H9 (cell line): ENCODE results near the gene KBTBD8. TPM values are rescaled to one million over a fixed set of nuclear protein-coding genes. Genes with fewer than 3 reads are reported as not detected.

Experiments
- DNase-seq: peaks from one replicate; pipeline ENCODE4 v3.0.0-alpha.2; 2017
- H2AFZ ChIP-seq: one replicate; pipeline ENCODE4 v1.6.1; 2013; ENCODE audit warnings: mild to moderate bottlenecking, low read length, control low read depth, moderate library complexity
- H2AK5ac ChIP-seq: 2 replicates; pipeline ENCODE4 v1.6.1; 2013; ENCODE audit warnings: low read length, control low read depth, mixed read lengths; ENCODE audit not compliant: insufficient read length
- H2BK120ac ChIP-seq: one replicate; pipeline ENCODE4 v1.6.1; 2013; ENCODE audit warnings: low read depth, mild to moderate bottlenecking, low read length, control low read depth, inconsistent platforms; ENCODE audit not compliant: poor library complexity, severe bottlenecking
- H2BK12ac ChIP-seq: 2 replicates; pipeline ENCODE4 v1.6.1; 2013; ENCODE audit warnings: low read length, control low read depth, mixed read lengths, low read depth; ENCODE audit not compliant: insufficient read length
- H2BK15ac ChIP-seq: 2 replicates; pipeline ENCODE4 v1.6.1; 2013; ENCODE audit warnings: low read depth, low read length, control low read depth
- H2BK20ac ChIP-seq: one replicate; pipeline ENCODE4 v1.6.1; 2013; ENCODE audit warnings: low read depth, mild to moderate bottlenecking, low read length, control low read depth, inconsistent platforms; ENCODE audit not compliant: poor library complexity, severe bottlenecking
- H2BK5ac ChIP-seq: 2 replicates; pipeline ENCODE4 v1.6.1; 2013; ENCODE audit warnings: low read length, control low read depth, mixed read lengths; ENCODE audit not compliant: insufficient read length
- H3K14ac ChIP-seq: 2 replicates; pipeline ENCODE4 v1.6.1; 2013; ENCODE audit warnings: low read length, control low read depth; ENCODE audit not compliant: insufficient read depth
- H3K18ac ChIP-seq: 2 replicates; pipeline ENCODE4 v1.6.1; 2013; ENCODE audit warnings: low read depth, mild to moderate bottlenecking, mixed read lengths, low read length, control low read depth; ENCODE audit not compliant: insufficient read length
- H3K23ac ChIP-seq: 2 replicates; pipeline ENCODE4 v1.6.1; 2013; ENCODE audit warnings: low read length, control low read depth, mixed read lengths, low read depth; ENCODE audit not compliant: insufficient read length
- H3K23me2 ChIP-seq: 2 replicates; pipeline ENCODE4 v1.6.1; 2013; ENCODE audit warnings: low read depth, mild to moderate bottlenecking, mixed read lengths, low read length, control low read depth; ENCODE audit not compliant: insufficient read length, poor library complexity, severe bottlenecking
- H3K27ac ChIP-seq: 2 replicates; pipeline ENCODE4 v1.5.1; 2013; ENCODE audit warnings: low read length, control low read depth, mixed read lengths, low read depth; ENCODE audit not compliant: insufficient read length
- H3K27me3 ChIP-seq: 2 replicates; pipeline ENCODE4 v1.6.1; 2013; ENCODE audit warnings: low read length, control low read depth, inconsistent platforms; ENCODE audit not compliant: insufficient read depth
- H3K4ac ChIP-seq: 2 replicates; pipeline ENCODE4 v1.6.1; 2013; ENCODE audit warnings: low read depth, mild to moderate bottlenecking, control low read depth, inconsistent platforms, low read length, moderate library complexity
- H3K4me1 ChIP-seq: 2 replicates; pipeline ENCODE4 v1.6.1; 2013; ENCODE audit warnings: low read length, control low read depth, inconsistent platforms; ENCODE audit not compliant: insufficient read depth
- H3K4me2 ChIP-seq: 2 replicates; pipeline ENCODE4 v1.6.1; 2013; ENCODE audit warnings: low read length, control low read depth, mixed read lengths; ENCODE audit not compliant: insufficient read length, insufficient read depth
- H3K56ac ChIP-seq: 2 replicates; pipeline ENCODE4 v1.6.1; 2013; ENCODE audit warnings: low read depth, mild to moderate bottlenecking, mixed read lengths, low read length, control low read depth; ENCODE audit not compliant: insufficient read length
- H3K79me1 ChIP-seq: 2 replicates; pipeline ENCODE4 v1.6.1; 2013; ENCODE audit warnings: low read depth, mild to moderate bottlenecking, moderate library complexity, low read length, control low read depth, inconsistent platforms; ENCODE audit not compliant: insufficient read depth, poor library complexity, severe bottlenecking
- H3K79me2 ChIP-seq: 2 replicates; pipeline ENCODE4 v1.6.1; 2013; ENCODE audit warnings: low read length, control low read depth, inconsistent platforms; ENCODE audit not compliant: insufficient read depth
- H3K9ac ChIP-seq: 2 replicates; pipeline ENCODE4 v1.6.1; 2013; ENCODE audit warnings: low read length, control low read depth, mixed read lengths; ENCODE audit not compliant: insufficient read length; ENCODE audit errors: extremely low read depth
- H3K9me3 ChIP-seq: one replicate; pipeline ENCODE4 v1.6.1; 2013; ENCODE audit warnings: low read depth, low read length, inconsistent platforms; ENCODE audit not compliant: control insufficient read depth
- H3T11ph ChIP-seq: one replicate; pipeline ENCODE4 v1.6.1; 2013; ENCODE audit warnings: mild to moderate bottlenecking, low read length, control low read depth, inconsistent platforms
- H4K20me1 ChIP-seq: one replicate; pipeline ENCODE4 v1.6.1; 2013; ENCODE audit not compliant: control insufficient read depth, insufficient read length, insufficient read depth
- H4K5ac ChIP-seq: 2 replicates; pipeline ENCODE4 v1.6.1; 2013; ENCODE audit warnings: low read depth, mild to moderate bottlenecking, mixed read lengths, low read length, control low read depth; ENCODE audit not compliant: insufficient read length
- H4K8ac ChIP-seq: replicated peaks from 2 replicates; pipeline ENCODE4 v1.6.1; 2013; ENCODE audit warnings: low read length, control low read depth, mixed read lengths, low read depth; ENCODE audit not compliant: insufficient read length
- H4K91ac ChIP-seq: 2 replicates; pipeline ENCODE4 v1.6.1; 2013; ENCODE audit warnings: low read depth, mild to moderate bottlenecking, moderate library complexity, mixed read lengths, low read length, control low read depth; ENCODE audit not compliant: insufficient read length
- H3K27ac Mint-ChIP-seq, 3 experiments: 2 replicates in 2 of 3; 3 replicates in 1 of 3; pipeline ENCODE4 v1.8.0; 2020 to 2021; ENCODE audit warnings: mixed read lengths in 3 of 3, mild to moderate bottlenecking in 1 of 3, moderate library complexity in 1 of 3
- H3K27me3 Mint-ChIP-seq: 2 replicates; pipeline ENCODE4 v1.8.0; 2021; ENCODE audit warnings: low read depth, mild to moderate bottlenecking, moderate library complexity, mixed read lengths
- H3K36me3 Mint-ChIP-seq, 3 experiments: 2 replicates in 2 of 3; 3 replicates in 1 of 3; pipeline ENCODE4 v1.8.0; 2020 to 2021; ENCODE audit warnings: low read depth in 3 of 3, mixed read lengths in 3 of 3; ENCODE audit not compliant: insufficient read depth in 1 of 3
- H3K4me1 Mint-ChIP-seq, 2 experiments: 2 replicates each; pipeline ENCODE4 v1.8.0; 2020; ENCODE audit warnings: mixed read lengths in 2 of 2
- H3K4me3 Mint-ChIP-seq, 2 experiments: 2 replicates in 1 of 2; 3 replicates in 1 of 2; pipeline ENCODE4 v1.8.0; 2020 to 2021; ENCODE audit warnings: mild to moderate bottlenecking in 2 of 2, mixed read lengths in 2 of 2, moderate library complexity in 1 of 2
- H3K9me3 Mint-ChIP-seq, 2 experiments: 2 replicates in 1 of 2; 3 replicates in 1 of 2; pipeline ENCODE4 v1.8.0; 2020; ENCODE audit warnings: mild to moderate bottlenecking in 2 of 2, mixed read lengths in 2 of 2, moderate library complexity in 1 of 2
- CTCF ChIP-seq: fragments of 200-600 bp; sonication (generic); conservative IDR thresholded peaks from 3 replicates; pipeline ENCODE4 v1.8.0; 2021; ENCODE audit warnings: antibody characterized with exemption, mild to moderate bottlenecking
- WGBS: extraction: QIAGEN DNeasy Blood & Tissue Kit; methylation state at CpG from one replicate; pipeline ENCODE4 v1.1.7; 2013; ENCODE audit warnings: missing lambda C conversion rate, low lambda C conversion rate, mixed read lengths; ENCODE audit not compliant: insufficient read length; ENCODE audit errors: extremely low coverage; 5-methylcytosine and 5-hydroxymethylcytosine counted together
- total RNA-seq: library from RNA; stranded (reverse); gene quantifications from 2 replicates; pipeline ENCODE4 v1.2.1, GENCODE V29; 2021

Gene KBTBD8
- total RNA-seq, 1 experiment from 2014 or later: 16.7 TPM

- no peaks in the 10 kb centered on the region for H3K27me3 Mint-ChIP-seq
Measured at GRCh38 chr3:66989241-66989640, 8.9 kb upstream of the KBTBD8 start.

More at GRCh38 chr3:66989241-66989640, 8.9 kb upstream of the KBTBD8 start:
- H2BK15ac ChIP-seq: no peak overlapping the region
- Mint-ChIP-seq H3K4me1 (peaks cover 19 to 22% of the 10 kb centered on the region in 2 experiments), H3K9me3 (peaks cover 0 to 2% of the 10 kb centered on the region in 2 experiments; a peak in 2 of 5 replicates), H3K36me3 (no peaks in the 10 kb centered on the region; a peak in 3 of 7 replicates), H3K4me3 (peak overlapping the region; percentile 19 to 60; a peak in 4 of 5 replicates), H3K27ac (peak overlapping the region; percentile 55 to 97 (median 96))
- H3K4me2 ChIP-seq: peak overlapping the region; percentile 67
- H3K9me3 ChIP-seq: no peaks in the 10 kb centered on the region
- H2BK120ac ChIP-seq: no peak overlapping the region
- H3T11ph ChIP-seq: no peak overlapping the region
- DNase-seq: peak; percentile 33
- H2BK20ac ChIP-seq: no peak overlapping the region
- TF ChIP-seq CTCF: no peak
- no peaks in the 10 kb centered on the region for H3K79me2 ChIP-seq
- no peak overlapping the region for H2AFZ ChIP-seq
- H4K8ac ChIP-seq: no peak overlapping the region
- H2AK5ac ChIP-seq: no peak overlapping the region
- peak overlapping the region; percentile 41 for H4K5ac ChIP-seq
- no peak overlapping the region; the same call in 1 of the 2 replicates for H3K4ac ChIP-seq
- peaks cover 5% of the 10 kb centered on the region; the same call in 1 of the 2 replicates for H3K4me1 ChIP-seq
- H3K9ac ChIP-seq: no peak overlapping the region
- peak overlapping the region; percentile 99 for H3K27ac ChIP-seq
- H3K23ac ChIP-seq: no peak overlapping the region
- H2BK5ac ChIP-seq: peak overlapping the region; percentile 65
- H2BK12ac ChIP-seq: no peak overlapping the region
- H4K91ac ChIP-seq: no peak overlapping the region
- WGBS: no CpG with 5 or more reads among the region's 6 CpGs
- no peak overlapping the region for H3K56ac ChIP-seq
- peak overlapping the region; percentile 32 for H3K18ac ChIP-seq
- no peaks in the 10 kb centered on the region for H3K79me1 ChIP-seq
- H3K23me2 ChIP-seq: no peaks in the 10 kb centered on the region
- H4K20me1 ChIP-seq: no peaks in the 10 kb centered on the region
- no peak overlapping the region; the same call in 1 of the 2 replicates for H3K14ac ChIP-seq
- H3K27me3 ChIP-seq: no peaks in the 10 kb centered on the region
